ENCODE data around the gene ISL1. TPM values are rescaled to one million over a fixed set of nuclear protein-coding genes. Genes with fewer than 3 reads are reported as not detected.

Gene ISL1
- not detected for polyA plus RNA-seq (2012; ENCODE audit: insufficient read length, low read depth)

GRCh38 chr5:51383131-51384121 lies at the start of gene ISL1:
Gene ISL1, plus strand, starts transcription at chr5:51383448. Its CDS starts 224 bp downstream, at chr5:51383672.
- TF ChIP-seq POLR2AphosphoS5 (IDR thresholded peaks at IDR 0.05; ENCODE audit: low read depth, low read length) (no peak), FOXP2 (optimal IDR thresholded peaks at IDR 0.05; ENCODE audit: borderline replicate concordance, extremely low read depth, extremely low read length, insufficient read depth) (no peak), TAF1 (IDR thresholded peaks at IDR 0.05; ENCODE audit: borderline replicate concordance, insufficient read depth, low read length) (no peak), SIN3A (IDR thresholded peaks at IDR 0.05; ENCODE audit: borderline replicate concordance, insufficient read depth, low read length) (no peak), REST (IDR thresholded peaks at IDR 0.05; ENCODE audit: insufficient read depth in 1 of 2, low read depth in 2 of 2, low read length in 2 of 2) (no peak)

- TF ChIP-seq POLR2AphosphoS5 (IDR thresholded peaks at IDR 0.05; ENCODE audit: low read depth, low read length) (no peak), REST (IDR thresholded peaks at IDR 0.05; ENCODE audit: insufficient read depth in 1 of 2, low read depth in 2 of 2, low read length in 2 of 2) (no peak), FOXP2 (optimal IDR thresholded peaks at IDR 0.05; ENCODE audit: borderline replicate concordance, extremely low read depth, extremely low read length, insufficient read depth) (no peak), SIN3A (IDR thresholded peaks at IDR 0.05; ENCODE audit: borderline replicate concordance, insufficient read depth, low read length) (no peak), TAF1 (IDR thresholded peaks at IDR 0.05; ENCODE audit: borderline replicate concordance, insufficient read depth, low read length) (no peak)
These were observed 46.4 kb upstream of the ISL1 start for GRCh38 chr5:51336878-51337277.

- TF ChIP-seq FOXP2 (optimal IDR thresholded peaks at IDR 0.05; ENCODE audit: borderline replicate concordance, extremely low read depth, extremely low read length, insufficient read depth) = no peak
- TF ChIP-seq POLR2AphosphoS5 (IDR thresholded peaks at IDR 0.05; ENCODE audit: low read depth, low read length) = no peak
- TF ChIP-seq REST (IDR thresholded peaks at IDR 0.05; ENCODE audit: insufficient read depth in 1 of 2, low read depth in 2 of 2, low read length in 2 of 2) = no peak
These were observed 38.1 kb upstream of the ISL1 start for GRCh38 chr5:51345106-51345505.

DNA sequence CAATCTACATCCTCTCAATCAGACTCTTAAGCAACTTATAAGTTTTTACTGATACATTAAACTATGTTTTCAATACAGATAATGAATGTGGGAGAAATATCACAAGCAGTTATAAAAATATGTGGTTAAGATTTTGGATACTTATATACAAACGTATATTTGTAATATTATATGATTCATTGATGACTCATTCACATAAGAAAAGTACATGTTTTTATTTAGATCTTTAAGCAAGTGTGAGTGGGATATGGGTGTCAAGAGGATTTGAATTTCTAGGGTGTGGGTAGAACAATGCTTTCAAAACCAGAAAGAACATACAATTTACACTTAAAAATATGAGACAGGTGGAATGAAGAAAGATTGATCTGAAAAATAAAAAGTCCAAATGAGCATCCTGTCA lies 36.1 kb upstream of the ISL1 start:
- no peak for TF ChIP-seq REST (IDR thresholded peaks at IDR 0.05; ENCODE audit: insufficient read depth in 1 of 2, low read depth in 2 of 2, low read length in 2 of 2)
- no peak for TF ChIP-seq POLR2AphosphoS5 (IDR thresholded peaks at IDR 0.05; ENCODE audit: low read depth, low read length)
- TF ChIP-seq FOXP2 (optimal IDR thresholded peaks at IDR 0.05; ENCODE audit: borderline replicate concordance, extremely low read depth, extremely low read length, insufficient read depth) = no peak
- no peak for TF ChIP-seq TAF1 (IDR thresholded peaks at IDR 0.05; ENCODE audit: borderline replicate concordance, insufficient read depth, low read length)
- TF ChIP-seq SIN3A (IDR thresholded peaks at IDR 0.05; ENCODE audit: borderline replicate concordance, insufficient read depth, low read length) = no peak
